ENCODE results near the gene CAMTA1. TPM values are rescaled to one million over a fixed set of nuclear protein-coding genes. Genes with fewer than 3 reads are reported as not detected.

CAMTA1 gene
- total RNA-seq, 4 donors from 2014 or later, result 45.3 to 68.9 (median 62.0) TPM

- ATAC-seq (ENCODE audit: low FRiP score), result no peak
- no peak for TF ChIP-seq CTCF (IDR thresholded peaks at IDR 0.05)
- no peak for DNase-seq (ENCODE audit: low spot score)
Measured at GRCh38 chr1:7467476-7468175, 682.4 kb downstream of the CAMTA1 start.

GRCh38 chr1:7468248-7468647, 683.0 kb downstream of the CAMTA1 start:
- ATAC-seq (ENCODE audit: low FRiP score), result no peak

GRCh38 chr1:7469255-7469938, 684.1 kb downstream of the CAMTA1 start:
- TF ChIP-seq CTCF (IDR thresholded peaks at IDR 0.05), result no peak
- DNase-seq (ENCODE audit: low spot score) (no peak), ATAC-seq (ENCODE audit: low FRiP score) (no peak)

More at GRCh38 chr1:7468248-7468647, 683.0 kb downstream of the CAMTA1 start:
- DNase-seq (ENCODE audit: low spot score), result no peak
- no peak for TF ChIP-seq CTCF (IDR thresholded peaks at IDR 0.05)

- DNase-seq (ENCODE audit: low spot score), result peak; percentile 53
- no peak for TF ChIP-seq CTCF (IDR thresholded peaks at IDR 0.05)
- ATAC-seq (ENCODE audit: low FRiP score), result peak; percentile 93
Measured at GRCh38 chr1:7470904-7471638, 685.8 kb downstream of the CAMTA1 start.

GRCh38 chr1:7471836-7472235, 686.6 kb downstream of the CAMTA1 start:
- TF ChIP-seq CTCF (IDR thresholded peaks at IDR 0.05), result no peak
- no peak for DNase-seq (ENCODE audit: low spot score)
- no peak for ATAC-seq (ENCODE audit: low FRiP score)

- no peak for DNase-seq (ENCODE audit: low spot score)
- ATAC-seq (ENCODE audit: low FRiP score), result no peak
- no peak for TF ChIP-seq CTCF (IDR thresholded peaks at IDR 0.05)
Measured at GRCh38 chr1:7473223-7474142, 688.2 kb downstream of the CAMTA1 start.

Data from omental fat pad (tissue), 4 donors.